Activated T-helper 2 cell treated with anti-CD3 and anti-CD28 coated beads, Interferon-gamma antibody, Interleukin-2, Interleukin-4, amounts not matched to agents 10 μg/mL and 5 μg/mL and 100 μg/mL, durations not matched to agents 14 hours and 24 hours and 36 hours (primary cell): ENCODE data around the gene STX8. TPM values are rescaled to one million over a fixed set of nuclear protein-coding genes. Genes with fewer than 3 reads are reported as not detected.

ENCODE experiments used
- DNase-seq: peaks from one replicate; pipeline ENCODE4 v3.0.0; 2021; ENCODE audit warnings: low spot score
- H3K27ac Mint-ChIP-seq: one replicate; pipeline ENCODE4 v1.8.0; 2021; ENCODE audit warnings: mixed read lengths
- H3K27me3 Mint-ChIP-seq: one replicate; pipeline ENCODE4 v1.8.0; 2021; ENCODE audit warnings: low read depth, mixed read lengths
- H3K36me3 Mint-ChIP-seq: one replicate; pipeline ENCODE4 v1.8.0; 2021; ENCODE audit warnings: low read depth, mixed read lengths
- H3K4me1 Mint-ChIP-seq: one replicate; pipeline ENCODE4 v1.8.0; 2021; ENCODE audit warnings: low read depth, mixed read lengths
- H3K4me3 Mint-ChIP-seq: one replicate; pipeline ENCODE4 v1.8.0; 2021; ENCODE audit warnings: low read depth, mild to moderate bottlenecking, moderate library complexity, mixed read lengths
- H3K9me3 Mint-ChIP-seq: one replicate; pipeline ENCODE4 v1.8.0; 2021; ENCODE audit warnings: mixed read lengths
- intact Hi-C: fragments of 100-400 bp; cut with micrococcal nuclease; formaldehyde crosslinking; loops from one replicate; pipeline ENCODE4 v1.15.1; 2023
- total RNA-seq: library from RNA; stranded (reverse); gene quantifications from 2 replicates; pipeline ENCODE4 v1.2.3, GENCODE V29; 2022

Gene STX8
- total RNA-seq, 1 donor from 2014 or later: 52.1 TPM

GRCh38 chr17:9331279-9332131 is 244.1 kb downstream of the STX8 start:
- intact Hi-C loops: no loop called here
- DNase-seq: no peak
- no peaks in the 10 kb centered on the region for H3K27me3 Mint-ChIP-seq
- peaks cover 25% of the 10 kb centered on the region for H3K9me3 Mint-ChIP-seq
- H3K27ac Mint-ChIP-seq: no peak overlapping the region
- no peak overlapping the region for H3K4me3 Mint-ChIP-seq
- H3K4me1 Mint-ChIP-seq: peaks cover 6% of the 10 kb centered on the region
- H3K36me3 Mint-ChIP-seq: no peaks in the 10 kb centered on the region

GRCh38 chr17:9330611-9331271 is 244.9 kb downstream of the STX8 start:
- intact Hi-C loops: no loop called here
- H3K27ac Mint-ChIP-seq: no peak overlapping the region
- H3K4me3 Mint-ChIP-seq: no peak overlapping the region
- peaks cover 17% of the 10 kb centered on the region for H3K9me3 Mint-ChIP-seq
- H3K4me1 Mint-ChIP-seq: peaks cover 6% of the 10 kb centered on the region
- H3K27me3 Mint-ChIP-seq: no peaks in the 10 kb centered on the region
- no peak for DNase-seq
- H3K36me3 Mint-ChIP-seq: no peaks in the 10 kb centered on the region

DNA sequence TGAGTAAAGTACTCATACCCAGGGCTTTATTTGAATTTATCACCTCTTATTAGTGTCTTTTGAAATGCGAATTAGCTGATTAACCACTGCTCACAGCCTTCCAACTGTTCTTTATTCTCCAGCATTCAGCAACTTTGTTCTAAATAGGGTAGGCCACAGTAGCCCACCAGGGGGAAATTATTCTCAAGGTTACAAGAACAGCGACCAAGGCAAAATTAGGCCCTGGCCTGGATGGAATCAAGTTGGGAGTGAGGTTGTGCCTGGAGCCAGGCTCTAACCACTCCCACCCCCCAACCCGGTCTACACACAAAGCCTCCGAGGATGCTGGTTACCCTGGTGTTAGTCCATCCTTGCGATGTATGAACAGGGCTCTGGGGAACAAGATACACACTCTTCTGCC is 245.5 kb downstream of the STX8 start:
- H3K4me3 Mint-ChIP-seq: no peak overlapping the region
- no peak for DNase-seq
- no peak overlapping the region for H3K27ac Mint-ChIP-seq
- no peaks in the 10 kb centered on the region for H3K27me3 Mint-ChIP-seq
- peaks cover 6% of the 10 kb centered on the region for H3K4me1 Mint-ChIP-seq
- no peaks in the 10 kb centered on the region for H3K36me3 Mint-ChIP-seq
- intact Hi-C loops: no loop called here
- peaks cover 11% of the 10 kb centered on the region for H3K9me3 Mint-ChIP-seq

GRCh38 chr17:9329251-9329921 is 246.2 kb downstream of the STX8 start:
- Mint-ChIP-seq H3K9me3 (peaks cover 4% of the 10 kb centered on the region), H3K27ac (no peak overlapping the region), H3K4me3 (no peak overlapping the region), H3K4me1 (no peaks in the 10 kb centered on the region), H3K36me3 (no peaks in the 10 kb centered on the region), H3K27me3 (no peaks in the 10 kb centered on the region)
- no peak for DNase-seq
- intact Hi-C loops: no loop called here

DNA sequence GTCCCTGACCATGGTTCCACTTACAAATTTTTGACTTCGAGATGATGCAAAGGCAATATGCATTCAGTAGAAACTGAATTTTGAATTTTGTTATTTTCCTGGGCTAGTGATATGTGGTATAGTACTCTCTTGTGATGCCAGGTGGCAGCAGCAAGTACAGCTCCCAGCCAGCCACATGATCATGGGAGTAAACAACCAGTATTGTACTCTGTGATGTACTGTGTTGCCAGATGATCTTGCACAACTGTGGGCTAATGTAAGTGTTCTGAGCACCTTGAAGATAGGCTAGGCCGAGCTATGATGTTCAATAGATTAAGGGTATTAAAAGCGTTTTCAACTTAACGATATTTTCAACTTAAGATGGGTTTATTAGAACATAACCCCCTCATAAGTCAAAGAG is 250.8 kb downstream of the STX8 start:
- Mint-ChIP-seq H3K27ac (no peak overlapping the region), H3K4me3 (no peak overlapping the region), H3K36me3 (no peaks in the 10 kb centered on the region), H3K4me1 (no peaks in the 10 kb centered on the region), H3K27me3 (no peaks in the 10 kb centered on the region), H3K9me3 (no peaks in the 10 kb centered on the region)
- DNase-seq: no peak
- intact Hi-C loops: no loop called here

GRCh38 chr17:9322326-9322725 is 253.3 kb downstream of the STX8 start:
- H3K36me3 Mint-ChIP-seq: peaks cover 5% of the 10 kb centered on the region
- H3K4me1 Mint-ChIP-seq: no peaks in the 10 kb centered on the region
- no peak overlapping the region for H3K27ac Mint-ChIP-seq
- no peak for DNase-seq
- no peak overlapping the region for H3K4me3 Mint-ChIP-seq
- H3K27me3 Mint-ChIP-seq: no peaks in the 10 kb centered on the region
- intact Hi-C loops: no loop called here
- H3K9me3 Mint-ChIP-seq: peaks cover 11% of the 10 kb centered on the region

DNA sequence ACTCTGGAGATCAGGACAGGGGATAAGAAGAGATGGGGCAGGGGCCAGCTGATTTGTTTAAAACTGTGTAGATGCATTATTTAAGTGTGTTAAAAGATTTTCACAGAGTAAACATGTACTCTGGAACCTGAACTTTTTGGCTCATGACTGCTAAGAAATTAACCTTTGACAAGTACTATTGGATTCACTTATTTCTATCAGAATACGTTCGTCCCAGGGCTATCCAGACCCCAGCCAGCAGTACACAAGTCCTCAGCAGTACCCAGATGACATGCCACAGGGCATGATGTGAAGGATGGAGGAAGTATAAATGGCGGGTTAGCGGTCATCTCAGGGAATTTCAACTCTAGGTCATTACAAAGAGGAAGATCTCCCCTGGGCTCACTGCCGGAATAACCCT is 253.7 kb downstream of the STX8 start:
- Mint-ChIP-seq H3K9me3 (peaks cover 14% of the 10 kb centered on the region), H3K27ac (no peak overlapping the region)

DNA sequence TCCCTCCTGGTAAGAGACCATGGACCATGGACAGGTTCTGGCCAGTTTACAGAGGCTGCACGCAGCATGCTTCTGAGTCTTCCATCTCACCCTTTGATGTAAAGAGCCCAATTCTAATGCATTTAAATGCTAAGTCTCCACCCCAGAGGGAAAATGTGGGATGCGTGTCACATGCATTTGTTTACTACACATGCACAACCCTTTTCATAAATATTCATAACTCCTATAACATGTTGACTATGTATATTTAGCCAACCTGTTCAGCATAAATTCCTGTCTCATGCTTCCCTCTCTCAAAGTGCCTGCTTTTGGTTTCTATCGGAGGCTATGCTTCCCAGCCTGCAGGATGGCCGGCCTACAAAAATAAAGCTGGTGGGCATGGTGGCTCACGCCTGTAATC is 260.3 kb downstream of the STX8 start:
- no peak for DNase-seq
- intact Hi-C loops: no loop called here

More for the DNA sequence above, 253.7 kb downstream of the STX8 start:
- no peaks in the 10 kb centered on the region for H3K27me3 Mint-ChIP-seq
- H3K4me1 Mint-ChIP-seq: no peaks in the 10 kb centered on the region
- H3K4me3 Mint-ChIP-seq: no peak overlapping the region
- intact Hi-C loops: no loop called here
- no peak for DNase-seq
- H3K36me3 Mint-ChIP-seq: peaks cover 5% of the 10 kb centered on the region

DNA sequence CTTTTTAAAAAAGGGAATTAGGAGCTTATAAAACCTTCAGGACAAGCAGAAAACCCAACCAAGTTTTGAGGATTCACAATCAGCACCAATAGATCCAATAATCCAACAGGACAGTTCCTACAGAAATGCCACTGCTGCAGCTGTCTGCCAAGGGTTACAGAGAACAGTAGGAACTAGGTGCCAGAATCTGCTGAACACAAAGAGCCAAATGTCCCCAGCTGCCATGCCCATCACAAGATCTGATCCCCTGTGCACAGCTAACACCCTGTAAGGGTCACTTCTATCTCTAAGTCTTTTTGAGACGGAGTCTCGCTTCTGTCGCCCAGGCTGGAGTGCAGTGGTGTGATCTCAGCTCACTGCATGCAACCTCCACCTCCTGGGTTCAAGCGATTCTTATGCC is 262.3 kb downstream of the STX8 start:
- Mint-ChIP-seq H3K27me3 (no peaks in the 10 kb centered on the region), H3K4me1 (no peaks in the 10 kb centered on the region), H3K36me3 (peaks cover 1% of the 10 kb centered on the region), H3K4me3 (no peak overlapping the region), H3K9me3 (peaks cover 11% of the 10 kb centered on the region), H3K27ac (no peak overlapping the region)
- intact Hi-C loops: no loop called here
- no peak for DNase-seq

More for the DNA sequence above, 260.3 kb downstream of the STX8 start:
- Mint-ChIP-seq H3K4me1 (no peaks in the 10 kb centered on the region), H3K36me3 (peaks cover 5% of the 10 kb centered on the region), H3K27me3 (no peaks in the 10 kb centered on the region), H3K9me3 (peaks cover 16% of the 10 kb centered on the region), H3K4me3 (no peak overlapping the region), H3K27ac (no peak overlapping the region)

DNA sequence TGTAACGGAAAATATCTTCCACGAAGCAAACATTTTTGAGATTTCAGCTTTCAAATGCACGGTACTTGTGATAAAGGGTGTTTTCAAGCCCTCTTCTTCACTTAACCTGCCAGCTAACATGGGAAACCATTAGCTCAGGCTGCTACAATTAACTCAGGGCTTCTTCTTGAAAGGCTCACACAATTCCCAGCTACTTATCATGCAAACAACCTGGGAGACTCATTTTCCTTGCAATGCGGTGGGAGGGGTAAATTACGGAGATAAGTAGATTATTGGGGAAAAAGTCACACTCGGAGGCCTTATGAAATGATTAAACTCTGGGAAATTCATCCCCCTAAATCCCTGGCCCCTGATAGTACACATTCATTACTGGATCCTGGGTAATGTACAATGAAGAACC is 266.4 kb downstream of the STX8 start:
- Mint-ChIP-seq H3K27me3 (no peaks in the 10 kb centered on the region), H3K27ac (no peak overlapping the region), H3K9me3 (no peaks in the 10 kb centered on the region), H3K4me3 (no peak overlapping the region), H3K4me1 (no peaks in the 10 kb centered on the region), H3K36me3 (no peaks in the 10 kb centered on the region)
- intact Hi-C loops: no loop called here
- no peak for DNase-seq

GRCh38 chr17:9308069-9308468 is 267.6 kb downstream of the STX8 start:
- no peaks in the 10 kb centered on the region for H3K36me3 Mint-ChIP-seq
- no peaks in the 10 kb centered on the region for H3K27me3 Mint-ChIP-seq
- intact Hi-C loops: no loop called here
- no peak for DNase-seq
- no peaks in the 10 kb centered on the region for H3K9me3 Mint-ChIP-seq
- H3K4me3 Mint-ChIP-seq: no peak overlapping the region
- H3K4me1 Mint-ChIP-seq: no peaks in the 10 kb centered on the region
- H3K27ac Mint-ChIP-seq: no peak overlapping the region

DNA sequence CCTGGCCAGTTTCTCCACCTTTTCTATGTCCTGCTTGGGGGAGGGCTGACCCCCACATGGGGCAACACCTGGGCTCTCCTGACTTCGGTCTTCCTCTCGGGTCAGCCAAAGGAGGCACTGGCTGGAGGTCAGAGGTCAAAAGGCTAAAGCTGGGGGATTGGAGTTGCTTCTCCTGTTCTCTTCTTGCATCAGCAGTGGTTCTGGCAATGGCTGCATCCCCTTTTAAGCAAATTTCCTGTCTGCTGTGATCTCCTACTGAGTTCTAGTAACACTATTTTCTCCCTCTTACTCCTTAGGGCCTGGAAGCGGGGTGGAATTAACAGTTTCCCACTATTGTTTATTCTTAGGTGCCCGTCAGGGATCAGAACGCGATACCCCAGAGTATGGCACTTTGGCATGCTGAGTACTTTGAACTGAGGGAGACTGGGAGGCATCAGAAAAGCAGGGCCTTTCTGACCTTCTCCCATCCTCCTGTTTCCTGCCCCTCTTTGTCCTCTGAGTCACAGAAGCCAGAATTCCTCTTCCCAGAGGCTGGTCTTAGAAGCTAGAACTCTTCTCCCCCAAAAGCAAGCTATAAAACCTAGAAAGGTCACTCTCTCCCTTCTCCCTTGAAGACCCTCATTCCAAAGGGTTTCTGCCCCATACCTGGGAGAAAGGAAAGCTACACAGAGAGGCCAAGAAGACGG is 268.2 kb downstream of the STX8 start:
- Mint-ChIP-seq H3K27ac (no peak overlapping the region), H3K27me3 (no peaks in the 10 kb centered on the region), H3K4me1 (no peaks in the 10 kb centered on the region), H3K4me3 (no peak overlapping the region), H3K36me3 (no peaks in the 10 kb centered on the region), H3K9me3 (no peaks in the 10 kb centered on the region)
- intact Hi-C loops: no loop called here
- no peak for DNase-seq
